Psoas muscle (tissue), 8 donors: ENCODE data around the gene JPT2. TPM values are rescaled to one million over a fixed set of nuclear protein-coding genes. Genes with fewer than 3 reads are reported as not detected.
A peak's percentile ranks its signal among the peaks of the same experiment; 100 is the strongest.

ENCODE experiments used
- ATAC-seq, 4 donors: fragments of 200-7000 bp; cut with Tn5 transposase; one replicate each; pipeline ENCODE4 v1.9.1; 2020; ENCODE audit warnings: moderate library complexity in 3 of 4, mild to moderate bottlenecking in 2 of 4
- DNase-seq, 2 donors: peaks; one replicate each; pipeline ENCODE4 v3.0.0-alpha.2; 2020
- H3K27ac ChIP-seq: fragments of 200-600 bp; one replicate; pipeline ENCODE4 v1.8.0; 2022
- H3K27me3 ChIP-seq, 3 donors: fragments of 200-600 bp in 1 of 3; one replicate each; pipeline versions ENCODE4 v1.6.1 to v1.8.0; 2013 to 2022; ENCODE audit warnings: low read length in 2 of 3, mild to moderate bottlenecking in 2 of 3, moderate library complexity in 1 of 3; ENCODE audit not compliant: insufficient read depth in 3 of 3
- H3K36me3 ChIP-seq, 2 donors: fragments of 200-600 bp in 1 of 2; one replicate each; pipeline versions ENCODE4 v1.6.1 to v1.8.0; 2013 to 2022; ENCODE audit warnings: low read depth in 1 of 2, mild to moderate bottlenecking in 1 of 2, moderate library complexity in 1 of 2; ENCODE audit not compliant: insufficient read depth in 1 of 2
- H3K4me1 ChIP-seq: fragments of 200-600 bp; one replicate; pipeline ENCODE4 v1.8.0; 2022
- H3K4me3 ChIP-seq: fragments of 200-600 bp; one replicate; pipeline ENCODE4 v1.8.0; 2022; ENCODE audit warnings: mild to moderate bottlenecking
- H3K9me3 ChIP-seq: fragments of 200-600 bp; one replicate; pipeline ENCODE4 v1.8.0; 2022
- CTCF ChIP-seq: fragments of 200-600 bp; IDR thresholded peaks from one replicate; pipeline ENCODE4 v1.8.0; 2022; ENCODE audit warnings: antibody characterized with exemption
- WGBS, 3 donors: extraction: QIAGEN DNeasy Blood & Tissue Kit; methylation state at CpG; one replicate each; pipeline versions ENCODE4 v1.1.6 to v1.1.7; 2013; 5-methylcytosine and 5-hydroxymethylcytosine counted together
- intact Hi-C, 2 donors: fragments of 100-400 bp; cut with DNase I; formaldehyde crosslinking; loops; one replicate each; pipeline versions ENCODE4 v1.11.0 to v1.14.2; 2022
- polyA plus RNA-seq, 3 donors: library from polyadenylated mRNA; stranded (reverse); fragments of 200-250 nt; gene quantifications; one replicate each; pipeline ENCODE4 v1.2.3, GENCODE V29; 2013
- total RNA-seq, 4 donors: library from RNA; stranded (reverse); fragmentation: NEBNext Ultra II Directional in 2 of 4; extraction: Animal tissue kit (Norgen Biotek cat#: 25700) in 2 of 4; gene quantifications; one replicate each; pipeline versions ENCODE4 v1.2.1 to v1.2.4, GENCODE V29; 2021 to 2023
- donor health status: healthy with polysubstance abuse.
- donor health status: DM: no; HTN: no; CAD: no; lungs with moderate emphysema.
- donor health status: Bipolar disorder and iron deficiency.
- donor health status: healthy.
- donor health status: DM: yes; HTN: yes; CAD: no.
- donor health status: DM: no; HTN: no; CAD: no.
- donor health status: DM: no; HTN: no; CAD: no.
- donor health status: DM: yes; HTN: yes; CAD: no.

Gene JPT2
- total and polyA plus RNA-seq, 7 donors: 14.4 to 30.6 (median 24.1) TPM

- H3K36me3 ChIP-seq: peaks cover 0 to 66% of the 10 kb centered on the region in 2 donors
- no peaks in the 10 kb centered on the region for H3K27me3 ChIP-seq
- H3K9me3 ChIP-seq: no peaks in the 10 kb centered on the region
- TF ChIP-seq CTCF: no peak
- H3K4me1 ChIP-seq: peaks cover 34% of the 10 kb centered on the region
- peak; percentile 77 to 93 for DNase-seq
- intact Hi-C loops: no loop called here
- H3K27ac ChIP-seq: peak overlapping the region; percentile 80
- peak; percentile 91 to 95 (median 94) for ATAC-seq
- peak overlapping the region; percentile 17 for H3K4me3 ChIP-seq
- 15 to 33% (median 23%) methylated on average over 4 to 5 of the region's 5 CpGs for WGBS, 3 donors
Measured at GRCh38 chr16:1642148-1642547, 35.9 kb upstream of the JPT2 start.

- intact Hi-C loops: no loop called here
- ATAC-seq: peak; percentile 4 to 23 (median 12)
- Histone ChIP-seq H3K4me1 (peaks cover 34% of the 10 kb centered on the region), H3K4me3 (peak overlapping the region; percentile 17), H3K36me3 (peaks cover 0 to 60% of the 10 kb centered on the region in 2 donors), H3K9me3 (no peaks in the 10 kb centered on the region), H3K27me3 (no peaks in the 10 kb centered on the region), H3K27ac (peak overlapping the region; percentile 80)
- 31 to 68% (median 42%) methylated on average over 11 of the region's 11 CpGs for WGBS, 3 donors
- no peak for DNase-seq
- no peak for TF ChIP-seq CTCF
Measured at GRCh38 chr16:1642753-1643152, 35.3 kb upstream of the JPT2 start.

GRCh38 chr16:1643521-1643920, 34.6 kb upstream of the JPT2 start:
- peaks cover 0 to 56% of the 10 kb centered on the region in 2 donors for H3K36me3 ChIP-seq
- peaks cover 34% of the 10 kb centered on the region for H3K4me1 ChIP-seq
- TF ChIP-seq CTCF: no peak
- H3K27me3 ChIP-seq: no peaks in the 10 kb centered on the region
- 32 to 48% (median 47%) methylated on average over 11 to 12 of the region's 12 CpGs for WGBS, 3 donors
- H3K9me3 ChIP-seq: no peaks in the 10 kb centered on the region
- intact Hi-C loops: no loop called here
- peak; percentile 35 to 80 for DNase-seq
- peak; percentile 69 to 90 (median 82) for ATAC-seq
- no peak overlapping the region for H3K4me3 ChIP-seq
- peak overlapping the region; percentile 80 for H3K27ac ChIP-seq

- no peak for ATAC-seq
- Histone ChIP-seq H3K9me3 (no peaks in the 10 kb centered on the region), H3K4me3 (no peak overlapping the region), H3K36me3 (peaks cover 0 to 39% of the 10 kb centered on the region in 2 donors), H3K4me1 (peaks cover 34% of the 10 kb centered on the region), H3K27me3 (no peaks in the 10 kb centered on the region), H3K27ac (no peak overlapping the region)
- no peak for TF ChIP-seq CTCF
- no peak for DNase-seq
- WGBS, 3 donors: 86 to 88% (median 87%) methylated on average over 13 of the region's 13 CpGs
- intact Hi-C loops: no loop called here
Measured at GRCh38 chr16:1645914-1646525, 32.1 kb upstream of the JPT2 start.

GRCh38 chr16:1647856-1648255, 30.2 kb upstream of the JPT2 start:
- WGBS, 3 donors: 90 to 97% (median 93%) methylated on average over 13 of the region's 13 CpGs

More at GRCh38 chr16:1647856-1648255, 30.2 kb upstream of the JPT2 start:
- intact Hi-C loops: no loop called here
- Histone ChIP-seq H3K4me3 (no peak overlapping the region), H3K27me3 (no peaks in the 10 kb centered on the region), H3K9me3 (no peaks in the 10 kb centered on the region), H3K4me1 (peaks cover 19% of the 10 kb centered on the region), H3K27ac (no peak overlapping the region), H3K36me3 (peaks cover 0 to 35% of the 10 kb centered on the region in 2 donors)
- DNase-seq: no peak
- ATAC-seq: no peak
- TF ChIP-seq CTCF: no peak
